Endothelial cell of umbilical vein (primary cell): ENCODE measurements around the gene ARGLU1. TPM values are rescaled to one million over a fixed set of nuclear protein-coding genes. Genes with fewer than 3 reads are reported as not detected.
A peak's percentile ranks its signal among the peaks of the same experiment; 100 is the strongest.

Experiments used
- BruUV-seq: library from RNA; stranded (reverse); fragments of 400-500 nt; replicated peaks from 2 replicates; lab custom pipeline; 2021; lab: Mats Ljungman, UMichigan
- CTCF ChIA-PET: fragments of 300-600, 350-600 bp; sonication (Branson Sonifier 250); formaldehyde crosslinking; loops from one replicate; lab custom pipeline; 2021; ENCODE audit warnings: antibody characterized with exemption, inconsistent platforms; lab: Charles Lee
- POLR2A ChIA-PET: fragments of 300-600, 350-600 bp; sonication (Branson Sonifier 250); formaldehyde crosslinking; loops from one replicate; lab custom pipeline; 2021; ENCODE audit warnings: antibody characterized with exemption, inconsistent platforms; lab: Charles Lee
- DNase-seq: peaks from one replicate; pipeline ENCODE4 v3.0.0-alpha.2; 2011; ENCODE audit warnings: low read depth, low spot score
- FAIRE-seq: peaks from 2 replicates; lab custom pipeline; 2011; peaks lifted over from hg19 to GRCh38; lab: Jason Lieb, UNC
- H2AFZ ChIP-seq: 2 replicates; pipeline ENCODE4 v1.6.0; 2012; ENCODE audit warnings: low read depth, low read length, control low read depth, inconsistent platforms
- H3K27ac ChIP-seq: 2 replicates; pipeline ENCODE4 v1.5.1; 2011; ENCODE audit warnings: low read depth, mild to moderate bottlenecking, control low read depth, low read length, moderate library complexity; ENCODE audit not compliant: insufficient read depth
- H3K27me3 ChIP-seq, 2 experiments: 2 replicates each; pipeline versions ENCODE4 v1.6.0 to v1.6.1; 2011; ENCODE audit warnings: low read length in 2 of 2, mixed read lengths in 1 of 2; ENCODE audit not compliant: control insufficient read depth in 2 of 2, insufficient read depth in 2 of 2
- H3K36me3 ChIP-seq, 2 experiments: 2 replicates in 1 of 2; 3 replicates in 1 of 2; pipeline ENCODE4 v1.5.1; 2011; ENCODE audit warnings: low read length in 2 of 2, mild to moderate bottlenecking in 1 of 2, moderate library complexity in 1 of 2; ENCODE audit not compliant: control insufficient read depth in 2 of 2, insufficient read depth in 2 of 2; ENCODE audit errors: extremely low read depth in 1 of 2
- H3K4me1 ChIP-seq: 3 replicates; pipeline ENCODE4 v1.5.1; 2011; ENCODE audit warnings: mild to moderate bottlenecking, low read length; ENCODE audit not compliant: control insufficient read depth, insufficient read depth; ENCODE audit errors: extremely low read depth
- H3K4me2 ChIP-seq: 2 replicates; pipeline ENCODE4 v1.6.1; 2011; ENCODE audit warnings: low read length, control low read depth, mixed read lengths; ENCODE audit not compliant: insufficient read depth
- H3K4me3 ChIP-seq, 3 experiments: fragments of 200-600 bp in 1 of 3; sonication (generic), shearing (Covaris generic) in 1 of 3; replicated peaks in 1 of 3; 2 replicates each; pipeline ENCODE4 v1.5.1; 2011 to 2016; ENCODE audit warnings: control low read depth in 3 of 3, low read length in 3 of 3, mild to moderate bottlenecking in 2 of 3, inconsistent platforms in 1 of 3, low read depth in 1 of 3, moderate library complexity in 1 of 3; ENCODE audit not compliant: insufficient read depth in 1 of 3
- H3K79me2 ChIP-seq: 2 replicates; pipeline ENCODE4 v1.6.0; 2012; ENCODE audit warnings: low read length, inconsistent platforms; ENCODE audit not compliant: control insufficient read depth, insufficient read depth
- H3K9ac ChIP-seq: replicated peaks from 2 replicates; pipeline ENCODE3; 2011; ENCODE audit warnings: low read length, control low read depth; ENCODE audit not compliant: insufficient read depth; ENCODE audit errors: extremely low read depth
- H3K9me1 ChIP-seq: replicated peaks from 3 replicates; pipeline ENCODE4 v1.6.0; 2011; ENCODE audit warnings: mild to moderate bottlenecking, low read length; ENCODE audit not compliant: control insufficient read depth, insufficient read depth; ENCODE audit errors: extremely low read depth
- H3K9me3 ChIP-seq: replicated peaks from 2 replicates; pipeline ENCODE4 v1.5.1; 2012; ENCODE audit warnings: low read length, inconsistent platforms; ENCODE audit not compliant: control insufficient read depth, insufficient read depth
- H4K20me1 ChIP-seq: replicated peaks from 2 replicates; pipeline ENCODE3; 2011; ENCODE audit warnings: mild to moderate bottlenecking, low read length; ENCODE audit not compliant: control insufficient read depth, insufficient read depth; ENCODE audit errors: extremely low read depth
- EZH2 ChIP-seq: IDR thresholded peaks from 2 replicates; pipeline ENCODE4 v1.6.1; 2012; ENCODE audit warnings: borderline replicate concordance, low read depth, mild to moderate bottlenecking, moderate library complexity, low read length, inconsistent platforms; ENCODE audit not compliant: severe bottlenecking
- FOS ChIP-seq: IDR thresholded peaks from 2 replicates; pipeline ENCODE4 v1.6.1; 2011; ENCODE audit warnings: mild to moderate bottlenecking, low read length, moderate library complexity, borderline replicate concordance; ENCODE audit not compliant: insufficient read depth
- GATA2 ChIP-seq: IDR thresholded peaks from 2 replicates; pipeline ENCODE4 v1.7.0; 2011; ENCODE audit warnings: low read depth, mild to moderate bottlenecking, moderate library complexity, mixed read lengths, low read length; ENCODE audit not compliant: insufficient read length, insufficient read depth
- JUN ChIP-seq: IDR thresholded peaks from 2 replicates; pipeline ENCODE4 v1.6.1; 2011; ENCODE audit warnings: borderline replicate concordance, low read depth; ENCODE audit not compliant: insufficient read length, insufficient read depth
- MYC ChIP-seq: IDR thresholded peaks from one replicate; pipeline ENCODE4 v1.6.1; 2011; ENCODE audit warnings: mild to moderate bottlenecking, low read depth, low read length
- POLR2A ChIP-seq: IDR thresholded peaks from 2 replicates; pipeline ENCODE4 v1.6.1; 2012; ENCODE audit warnings: low read depth, mild to moderate bottlenecking, control low read depth, low read length
- POLR2AphosphoS5 ChIP-seq: IDR thresholded peaks from 2 replicates; pipeline ENCODE4 v1.6.1; 2012; ENCODE audit warnings: low read depth, mild to moderate bottlenecking, control low read depth, low read length, moderate library complexity; ENCODE audit not compliant: insufficient read depth
- dilution Hi-C: fragments of 300-500 bp; cut with MboI; formaldehyde crosslinking; loops from one replicate; pipeline ENCODE4 v1.15.0; 2019; ENCODE audit warnings: low sequenced_read_pairs; ENCODE audit not compliant: extremely low pct_ligation_motif_present
- intact Hi-C: fragments of 100-400 bp; cut with micrococcal nuclease; formaldehyde crosslinking; loops from one replicate; pipeline ENCODE4 v1.10.0; 2022
- polyA plus RNA-seq, 4 experiments: library from polyadenylated mRNA; depleted of rRNA in 3 of 4; stranded (reverse) in 3 of 4; unstranded in 1 of 4; fragments of >200 nt; gene quantifications; 2 replicates each; pipeline versions ENCODE4 v1.2.1 to v1.2.3, GENCODE V29; 2011 to 2012; ENCODE audit warnings: missing spikeins in 1 of 4
- total RNA-seq: library from RNA; stranded (reverse); gene quantifications from 2 replicates; pipeline ENCODE4 v1.2.3, GENCODE V29; 2021
- TF ChIP-seq, protein P1 (sequence below), 2 donors: IDR thresholded peaks; 1 replicate in 1 of 2; 2 replicates in 1 of 2; pipeline ENCODE4 v1.5.1; 2011; ENCODE audit warnings: low read length in 2 of 2, mild to moderate bottlenecking in 2 of 2, moderate library complexity in 2 of 2, control low read depth in 1 of 2, inconsistent platforms in 1 of 2, low read depth in 1 of 2; ENCODE audit not compliant: insufficient read depth in 1 of 2; ENCODE audit errors: extremely low read depth in 1 of 2
- TF ChIP-seq, protein P2 (sequence below): IDR thresholded peaks from 2 replicates; pipeline ENCODE4 v1.6.1; 2011; ENCODE audit not compliant: insufficient read depth, insufficient read length

ARGLU1 gene
- total and polyA plus RNA-seq, 2 donors (not counting 3 experiments of a cell fraction or from before 2014, with no cell fraction given), result 44.4 to 111 TPM

DNA sequence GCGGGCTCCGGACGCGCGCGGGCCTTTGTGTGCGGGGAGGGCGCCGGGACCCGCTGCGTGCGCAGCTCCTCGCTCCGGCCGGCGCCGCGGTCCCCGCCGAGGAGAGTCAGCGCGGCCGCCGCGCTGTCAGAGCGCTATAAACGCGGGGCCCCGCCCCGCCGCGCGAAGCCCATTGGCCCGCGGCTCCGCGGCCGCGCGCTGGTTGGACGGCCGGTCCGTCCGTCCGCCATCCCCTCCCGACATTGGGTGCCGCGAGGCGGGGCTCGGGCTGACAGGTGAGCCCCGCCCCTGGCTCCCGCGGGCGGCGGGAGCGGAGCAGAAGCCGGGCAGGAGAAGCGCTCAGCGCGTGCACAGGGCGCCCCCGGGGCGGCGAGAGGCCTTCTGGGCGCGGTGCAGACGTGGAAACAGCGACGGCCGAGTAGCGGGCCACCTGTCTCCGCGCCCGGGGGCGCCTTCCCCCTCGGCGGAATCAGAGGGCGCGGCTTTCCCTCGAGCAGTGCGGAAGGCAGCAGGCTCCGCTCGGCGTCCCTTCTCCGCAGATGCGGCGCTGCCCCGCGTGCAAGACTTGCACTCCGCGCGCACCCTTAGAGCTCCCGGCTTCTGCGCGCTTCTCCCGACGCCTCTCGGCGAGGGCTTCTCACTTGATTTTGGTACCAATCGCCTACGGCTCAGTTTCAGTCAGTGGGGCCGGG lies 32.2 kb downstream of the ARGLU1 start, which contains the start of gene EFNB2:
Gene EFNB2, minus strand, starts transcription at position 111 of the 692 bp plus-strand sequence. CDS start 698 bp downstream, outside the sequence.
- no TSS peak for BruUV-seq
- H3K4me3 ChIP-seq, result peak within 1 kb of the TSS; percentile 75 to 95 (median 87)
- no peaks in the 10 kb centered on the region for H3K9me3 ChIP-seq
- no peaks in the 10 kb centered on the region for H3K9me1 ChIP-seq
- dilution Hi-C loops (no loop called here), intact Hi-C loops (loop anchor here (1.0 to 10.0 kb wide), 17 partner anchors 32 to 1964 kb away; no protein-coding TSS in a partner anchor)
- peak; percentile 80 for FAIRE-seq
- H3K4me2 ChIP-seq, result peak within 1 kb of the TSS; percentile 80
- no peaks in the 10 kb centered on the region for H3K27me3 ChIP-seq
- H3K36me3 ChIP-seq, result no peaks in the 10 kb centered on the region
- H3K9ac ChIP-seq, result peak within 1 kb of the TSS; percentile 93
- ChIA-PET POLR2A (interaction anchor here (0.7 to 1.5 kb wide), 7 partner anchors 12 to 419 kb away, joined by 3 to 8 read pairs (median 4); no protein-coding TSS in a partner anchor), CTCF (interaction anchor here (0.7 to 5.0 kb wide), 41 partner anchors 10 to 1964 kb away, joined by 3 to 60 read pairs (median 5); partner anchors contain the start of gene ARGLU1)
- H3K27ac ChIP-seq, result peak within 1 kb of the TSS; percentile 85
- peaks cover 3% of the 10 kb centered on the region for H4K20me1 ChIP-seq
- peak within 1 kb of the TSS; percentile 56 for H2AFZ ChIP-seq
- TF ChIP-seq MYC (no peak), POLR2AphosphoS5 (peak; percentile 99), GATA2 (no peak), FOS (no peak), JUN (no peak), EZH2 (no peak), POLR2A (peak; percentile 99)
- TF ChIP-seq, protein P1, sequence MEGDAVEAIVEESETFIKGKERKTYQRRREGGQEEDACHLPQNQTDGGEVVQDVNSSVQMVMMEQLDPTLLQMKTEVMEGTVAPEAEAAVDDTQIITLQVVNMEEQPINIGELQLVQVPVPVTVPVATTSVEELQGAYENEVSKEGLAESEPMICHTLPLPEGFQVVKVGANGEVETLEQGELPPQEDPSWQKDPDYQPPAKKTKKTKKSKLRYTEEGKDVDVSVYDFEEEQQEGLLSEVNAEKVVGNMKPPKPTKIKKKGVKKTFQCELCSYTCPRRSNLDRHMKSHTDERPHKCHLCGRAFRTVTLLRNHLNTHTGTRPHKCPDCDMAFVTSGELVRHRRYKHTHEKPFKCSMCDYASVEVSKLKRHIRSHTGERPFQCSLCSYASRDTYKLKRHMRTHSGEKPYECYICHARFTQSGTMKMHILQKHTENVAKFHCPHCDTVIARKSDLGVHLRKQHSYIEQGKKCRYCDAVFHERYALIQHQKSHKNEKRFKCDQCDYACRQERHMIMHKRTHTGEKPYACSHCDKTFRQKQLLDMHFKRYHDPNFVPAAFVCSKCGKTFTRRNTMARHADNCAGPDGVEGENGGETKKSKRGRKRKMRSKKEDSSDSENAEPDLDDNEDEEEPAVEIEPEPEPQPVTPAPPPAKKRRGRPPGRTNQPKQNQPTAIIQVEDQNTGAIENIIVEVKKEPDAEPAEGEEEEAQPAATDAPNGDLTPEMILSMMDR (IDR thresholded peaks at IDR 0.05; ENCODE audit: extremely low read depth in 1 of 2, insufficient read depth in 1 of 2, low read depth in 1 of 2, low read length in 2 of 2), result no peak
- TF ChIP-seq, protein P2, sequence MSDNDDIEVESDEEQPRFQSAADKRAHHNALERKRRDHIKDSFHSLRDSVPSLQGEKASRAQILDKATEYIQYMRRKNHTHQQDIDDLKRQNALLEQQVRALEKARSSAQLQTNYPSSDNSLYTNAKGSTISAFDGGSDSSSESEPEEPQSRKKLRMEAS, result no peak
- H3K79me2 ChIP-seq, result peaks cover 35% of the 10 kb centered on the region
- H3K4me1 ChIP-seq, result peaks cover 44% of the 10 kb centered on the region
- DNase-seq, result peak; percentile 93
